ENCODE measurements around the gene STIL. TPM values are rescaled to one million over a fixed set of nuclear protein-coding genes. Genes with fewer than 3 reads are reported as not detected.

Gene STIL
- total and polyA plus RNA-seq, 2 of the 13 experiments (the other 11 are each of a cell fraction or from before 2014, with no cell fraction given) = 13.7 to 18.6 TPM

- TF ChIP-seq, protein P1, sequence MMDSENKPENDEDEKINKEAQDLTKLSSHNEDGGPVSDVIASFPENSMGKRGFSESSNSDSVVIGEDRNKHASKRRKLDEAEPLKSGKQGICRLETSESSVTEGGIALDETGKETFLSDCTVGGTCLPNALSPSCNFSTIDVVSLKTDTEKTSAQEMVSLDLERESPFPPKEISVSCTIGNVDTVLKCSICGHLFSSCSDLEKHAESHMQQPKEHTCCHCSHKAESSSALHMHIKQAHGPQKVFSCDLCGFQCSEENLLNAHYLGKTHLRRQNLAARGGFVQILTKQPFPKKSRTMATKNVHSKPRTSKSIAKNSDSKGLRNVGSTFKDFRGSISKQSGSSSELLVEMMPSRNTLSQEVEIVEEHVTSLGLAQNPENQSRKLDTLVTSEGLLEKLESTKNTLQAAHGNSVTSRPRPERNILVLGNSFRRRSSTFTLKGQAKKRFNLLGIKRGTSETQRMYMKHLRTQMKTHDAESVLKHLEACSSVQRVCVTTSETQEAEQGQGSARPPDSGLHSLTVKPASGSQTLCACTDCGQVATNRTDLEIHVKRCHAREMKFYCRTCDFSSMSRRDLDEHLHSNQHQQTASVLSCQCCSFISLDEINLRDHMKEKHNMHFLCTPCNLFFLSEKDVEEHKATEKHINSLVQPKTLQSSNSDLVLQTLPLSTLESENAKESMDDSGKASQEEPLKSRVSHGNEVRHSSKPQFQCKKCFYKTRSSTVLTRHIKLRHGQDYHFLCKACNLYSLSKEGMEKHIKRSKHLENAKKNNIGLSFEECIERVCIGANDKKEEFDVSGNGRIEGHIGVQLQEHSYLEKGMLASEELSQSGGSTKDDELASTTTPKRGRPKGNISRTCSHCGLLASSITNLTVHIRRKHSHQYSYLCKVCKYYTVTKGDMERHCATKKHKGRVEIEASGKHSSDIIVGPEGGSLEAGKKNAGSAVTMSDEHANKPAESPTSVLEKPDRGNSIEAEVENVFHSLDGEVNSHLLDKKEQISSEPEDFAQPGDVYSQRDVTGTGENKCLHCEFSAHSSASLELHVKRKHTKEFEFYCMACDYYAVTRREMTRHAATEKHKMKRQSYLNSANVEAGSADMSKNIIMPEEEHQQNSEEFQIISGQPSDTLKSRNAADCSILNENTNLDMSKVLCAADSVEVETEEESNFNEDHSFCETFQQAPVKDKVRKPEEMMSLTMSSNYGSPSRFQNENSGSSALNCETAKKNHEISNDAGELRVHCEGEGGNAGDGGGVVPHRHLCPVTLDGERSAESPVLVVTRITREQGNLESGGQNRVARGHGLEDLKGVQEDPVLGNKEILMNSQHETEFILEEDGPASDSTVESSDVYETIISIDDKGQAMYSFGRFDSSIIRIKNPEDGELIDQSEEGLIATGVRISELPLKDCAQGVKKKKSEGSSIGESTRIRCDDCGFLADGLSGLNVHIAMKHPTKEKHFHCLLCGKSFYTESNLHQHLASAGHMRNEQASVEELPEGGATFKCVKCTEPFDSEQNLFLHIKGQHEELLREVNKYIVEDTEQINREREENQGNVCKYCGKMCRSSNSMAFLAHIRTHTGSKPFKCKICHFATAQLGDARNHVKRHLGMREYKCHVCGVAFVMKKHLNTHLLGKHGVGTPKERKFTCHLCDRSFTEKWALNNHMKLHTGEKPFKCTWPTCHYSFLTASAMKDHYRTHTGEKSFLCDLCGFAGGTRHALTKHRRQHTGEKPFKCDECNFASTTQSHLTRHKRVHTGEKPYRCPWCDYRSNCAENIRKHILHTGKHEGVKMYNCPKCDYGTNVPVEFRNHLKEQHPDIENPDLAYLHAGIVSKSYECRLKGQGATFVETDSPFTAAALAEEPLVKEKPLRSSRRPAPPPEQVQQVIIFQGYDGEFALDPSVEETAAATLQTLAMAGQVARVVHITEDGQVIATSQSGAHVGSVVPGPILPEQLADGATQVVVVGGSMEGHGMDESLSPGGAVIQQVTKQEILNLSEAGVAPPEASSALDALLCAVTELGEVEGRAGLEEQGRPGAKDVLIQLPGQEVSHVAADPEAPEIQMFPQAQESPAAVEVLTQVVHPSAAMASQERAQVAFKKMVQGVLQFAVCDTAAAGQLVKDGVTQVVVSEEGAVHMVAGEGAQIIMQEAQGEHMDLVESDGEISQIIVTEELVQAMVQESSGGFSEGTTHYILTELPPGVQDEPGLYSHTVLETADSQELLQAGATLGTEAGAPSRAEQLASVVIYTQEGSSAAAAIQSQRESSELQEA (CRISPR knock-in tag; IDR thresholded peaks at IDR 0.05; ENCODE audit: not compliant biosample characterization) = peak; percentile 22
- TF ChIP-seq, protein P2, sequence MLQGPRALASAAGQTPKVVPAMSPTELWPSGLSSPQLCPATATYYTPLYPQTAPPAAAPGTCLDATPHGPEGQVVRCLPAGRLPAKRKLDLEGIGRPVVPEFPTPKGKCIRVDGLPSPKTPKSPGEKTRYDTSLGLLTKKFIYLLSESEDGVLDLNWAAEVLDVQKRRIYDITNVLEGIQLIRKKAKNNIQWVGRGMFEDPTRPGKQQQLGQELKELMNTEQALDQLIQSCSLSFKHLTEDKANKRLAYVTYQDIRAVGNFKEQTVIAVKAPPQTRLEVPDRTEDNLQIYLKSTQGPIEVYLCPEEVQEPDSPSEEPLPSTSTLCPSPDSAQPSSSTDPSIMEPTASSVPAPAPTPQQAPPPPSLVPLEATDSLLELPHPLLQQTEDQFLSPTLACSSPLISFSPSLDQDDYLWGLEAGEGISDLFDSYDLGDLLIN (CRISPR knock-in tag; IDR thresholded peaks at IDR 0.05; ENCODE audit: borderline replicate concordance) = peak; percentile 65; the same call in 1 of the 2 replicates
- TF ChIP-seq, protein P3, sequence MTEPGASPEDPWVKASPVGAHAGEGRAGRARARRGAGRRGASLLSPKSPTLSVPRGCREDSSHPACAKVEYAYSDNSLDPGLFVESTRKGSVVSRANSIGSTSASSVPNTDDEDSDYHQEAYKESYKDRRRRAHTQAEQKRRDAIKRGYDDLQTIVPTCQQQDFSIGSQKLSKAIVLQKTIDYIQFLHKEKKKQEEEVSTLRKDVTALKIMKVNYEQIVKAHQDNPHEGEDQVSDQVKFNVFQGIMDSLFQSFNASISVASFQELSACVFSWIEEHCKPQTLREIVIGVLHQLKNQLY (CRISPR knock-in tag; IDR thresholded peaks at IDR 0.05) = no peak
- TF ChIP-seq ZNF672 (CRISPR knock-in tag; IDR thresholded peaks at IDR 0.05) = no peak
- TF ChIP-seq NR2F6 (IDR thresholded peaks at IDR 0.05) = peak; percentile 30; the same call in 1 of the 2 replicates
- TF ChIP-seq NR2F6 (CRISPR knock-in tag; IDR thresholded peaks at IDR 0.05) = no peak
- TF ChIP-seq ZNF543 (CRISPR knock-in tag; IDR thresholded peaks at IDR 0.05) = 0 out of 2 replicates have a peak, but pooled peaks have one; percentile 23
- no peak for TF ChIP-seq MBNL3 (CRISPR knock-in tag; conservative IDR thresholded peaks at IDR 0.05)
- TF ChIP-seq, protein P4, sequence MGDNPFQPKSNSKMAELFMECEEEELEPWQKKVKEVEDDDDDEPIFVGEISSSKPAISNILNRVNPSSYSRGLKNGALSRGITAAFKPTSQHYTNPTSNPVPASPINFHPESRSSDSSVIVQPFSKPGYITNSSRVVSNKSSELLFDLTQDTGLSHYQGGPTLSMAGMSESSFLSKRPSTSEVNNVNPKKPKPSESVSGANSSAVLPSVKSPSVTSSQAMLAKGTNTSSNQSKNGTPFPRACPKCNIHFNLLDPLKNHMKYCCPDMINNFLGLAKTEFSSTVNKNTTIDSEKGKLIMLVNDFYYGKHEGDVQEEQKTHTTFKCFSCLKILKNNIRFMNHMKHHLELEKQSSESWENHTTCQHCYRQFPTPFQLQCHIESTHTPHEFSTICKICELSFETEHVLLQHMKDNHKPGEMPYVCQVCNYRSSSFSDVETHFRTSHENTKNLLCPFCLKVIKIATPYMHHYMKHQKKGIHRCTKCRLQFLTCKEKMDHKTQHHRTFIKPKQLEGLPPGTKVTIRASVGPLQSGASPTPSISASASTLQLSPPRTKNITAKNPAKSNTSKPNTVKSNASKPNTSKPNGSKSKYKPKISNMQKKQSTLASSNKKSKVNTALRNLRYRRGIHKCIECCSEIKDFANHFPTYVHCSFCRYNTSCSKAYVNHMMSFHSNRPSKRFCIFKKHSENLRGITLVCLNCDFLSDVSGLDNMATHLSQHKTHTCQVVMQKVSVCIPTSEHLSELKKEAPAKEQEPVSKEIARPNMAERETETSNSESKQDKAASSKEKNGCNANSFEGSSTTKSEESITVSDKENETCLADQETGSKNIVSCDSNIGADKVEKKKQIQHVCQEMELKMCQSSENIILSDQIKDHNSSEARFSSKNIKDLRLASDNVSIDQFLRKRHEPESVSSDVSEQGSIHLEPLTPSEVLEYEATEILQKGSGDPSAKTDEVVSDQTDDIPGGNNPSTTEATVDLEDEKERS (CRISPR knock-in tag; IDR thresholded peaks at IDR 0.05) = 0 out of 2 replicates have a peak, but pooled peaks have one; percentile 21
- no peak for TF ChIP-seq EP300 (IDR thresholded peaks at IDR 0.05; ENCODE audit: low read depth in 2 of 2, low read length in 2 of 2)
- TF ChIP-seq EP300 (CRISPR knock-in tag; IDR thresholded peaks at IDR 0.05; ENCODE audit: borderline replicate concordance) = no peak
- no peak for TF ChIP-seq RARG (CRISPR knock-in tag; IDR thresholded peaks at IDR 0.05; ENCODE audit: low read depth)
- TF ChIP-seq ZNF468 (CRISPR knock-in tag; IDR thresholded peaks at IDR 0.05) = no peak
- TF ChIP-seq ZNF333 (CRISPR knock-in tag; IDR thresholded peaks at IDR 0.05; ENCODE audit: borderline replicate concordance) = no peak; the same call in 1 of the 2 replicates
- no peak for TF ChIP-seq ZNF615 (CRISPR knock-in tag; IDR thresholded peaks at IDR 0.05; ENCODE audit: borderline replicate concordance)
Observed at GRCh38 chr1:47333922-47334764, 20.2 kb upstream of the STIL start (continued).

All from HepG2 (cell line).